M059J (cell line): Measurements from ENCODE around the gene CTBP1. TPM values are rescaled to one million over a fixed set of nuclear protein-coding genes. Genes with fewer than 3 reads are reported as not detected.
"Not testable (repeated sequence)": the region's sequence is repeated elsewhere in the genome, so short reads cannot be mapped to it uniquely, and the experiment has no call there.

Experiments
- DNase-seq: peaks from one replicate; pipeline ENCODE4 v3.0.0-alpha.2; 2012; ENCODE audit warnings: low read depth
- total RNA-seq: library from RNA; depleted of rRNA; stranded (reverse); fragments of >200 nt; shearing (Covaris generic); gene quantifications from 2 replicates; pipeline ENCODE4 v1.2.3, GENCODE V29; 2014

Gene CTBP1
- total RNA-seq, 1 experiment from 2014 or later, result 166 TPM

DNA sequence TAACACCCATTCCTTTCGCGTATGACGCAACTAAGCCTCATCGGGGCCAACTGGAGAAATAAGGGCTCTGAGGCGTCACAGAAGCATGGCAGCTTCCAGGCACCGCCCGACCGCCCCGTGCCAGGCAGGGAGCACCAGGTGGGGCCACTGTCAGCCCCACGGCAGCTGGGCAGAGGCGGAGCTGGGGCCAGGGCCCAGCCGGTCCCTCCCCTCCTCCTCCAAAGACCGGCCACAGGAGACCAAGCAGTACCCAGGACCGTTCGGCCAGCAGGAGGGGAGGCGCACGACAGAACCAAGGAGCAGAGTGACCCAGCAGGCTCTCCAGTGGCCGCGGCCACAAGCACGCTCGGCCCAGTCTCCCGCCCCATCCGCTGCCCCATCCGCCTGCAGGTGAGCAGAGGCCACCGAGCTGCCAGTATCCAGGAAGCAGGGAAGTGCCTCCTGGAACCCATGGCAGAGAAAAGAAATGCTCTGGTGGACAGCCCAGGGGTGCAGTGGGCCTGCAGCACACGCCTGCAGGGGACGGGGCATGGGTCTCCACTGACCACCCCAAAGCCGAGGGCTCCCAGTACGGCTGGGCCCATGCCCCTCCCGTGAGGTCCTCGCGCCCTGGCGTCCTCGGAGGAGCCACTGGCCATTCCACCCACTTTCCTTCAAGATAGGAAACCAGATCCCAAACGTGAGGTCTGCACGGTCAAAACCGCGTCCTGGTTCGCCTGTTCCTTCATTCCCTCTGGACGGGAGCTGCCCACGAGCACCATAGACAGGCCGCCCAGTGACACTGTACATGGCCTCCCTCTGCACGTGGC is 9.6 kb downstream of the CTBP1 start:
- no peak for DNase-seq

DNA sequence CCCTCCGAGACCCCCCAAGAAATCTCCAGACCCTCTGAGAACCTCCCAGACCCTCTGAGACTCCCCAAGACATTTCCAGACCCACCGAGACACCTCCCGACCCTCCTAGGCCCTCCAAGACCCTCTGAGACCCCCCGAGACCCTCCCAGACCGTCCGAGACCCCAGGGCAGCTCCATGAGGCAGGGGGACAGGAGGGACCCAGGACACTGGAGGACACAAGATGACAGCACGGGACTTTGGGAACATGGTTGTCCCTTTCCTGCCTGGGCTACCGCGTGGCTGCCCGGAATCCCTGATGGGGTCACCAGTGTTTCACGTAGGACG is 10.3 kb downstream of the CTBP1 start:
- no peak for DNase-seq

GRCh38 chr4:1237981-1238675 is 10.8 kb downstream of the CTBP1 start:
- DNase-seq, result no peak

- DNase-seq, result not testable (repeated sequence)
Measured at GRCh38 chr4:1237261-1237660, 11.7 kb downstream of the CTBP1 start.

DNA sequence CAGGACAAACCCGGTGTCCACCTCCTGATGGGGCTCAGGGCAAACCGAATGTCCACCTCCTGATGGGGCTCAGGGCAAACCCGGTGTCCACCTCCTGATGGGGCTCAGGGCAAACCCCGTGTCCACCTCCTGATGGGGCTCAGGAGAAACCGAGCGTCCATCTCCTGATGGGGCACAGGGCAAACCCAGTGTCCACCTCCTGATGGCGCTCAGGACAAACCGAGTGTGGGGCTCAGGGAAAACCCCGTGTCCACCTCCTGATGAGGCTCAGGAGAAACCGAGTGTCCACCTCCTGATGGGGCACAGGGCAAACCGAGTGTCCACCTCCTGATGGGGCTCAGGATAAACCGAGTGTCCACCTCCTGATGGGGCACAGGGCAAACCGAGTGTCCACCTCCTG is 12.1 kb downstream of the CTBP1 start:
- not testable (repeated sequence) for DNase-seq

- DNase-seq, result no peak
Measured at GRCh38 chr4:1236103-1236641, 12.8 kb downstream of the CTBP1 start.

- no peak for DNase-seq
Measured at GRCh38 chr4:1235381-1236102, 13.4 kb downstream of the CTBP1 start.

GRCh38 chr4:1234811-1235292 is 14.1 kb downstream of the CTBP1 start:
- DNase-seq, result no peak

DNA sequence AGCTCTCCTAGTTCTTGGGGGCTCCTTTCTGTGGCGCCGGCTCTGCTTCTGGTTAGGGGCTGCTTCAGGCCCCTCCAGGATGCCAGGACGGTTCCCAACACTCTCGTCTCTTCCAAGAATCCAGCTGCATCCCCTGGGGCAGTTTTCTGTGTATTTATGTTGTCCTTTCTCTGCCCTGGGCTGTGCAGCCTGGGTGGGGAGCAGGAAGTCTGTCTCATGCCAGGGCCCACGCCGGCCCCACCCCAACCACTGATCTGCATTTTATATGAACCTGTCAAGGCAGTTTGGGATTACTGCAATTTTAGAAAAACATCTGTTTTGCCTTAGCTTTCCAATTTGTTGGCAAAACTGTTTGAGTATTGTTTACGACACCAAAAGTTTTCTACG is 14.6 kb downstream of the CTBP1 start:
- DNase-seq, result no peak

DNA sequence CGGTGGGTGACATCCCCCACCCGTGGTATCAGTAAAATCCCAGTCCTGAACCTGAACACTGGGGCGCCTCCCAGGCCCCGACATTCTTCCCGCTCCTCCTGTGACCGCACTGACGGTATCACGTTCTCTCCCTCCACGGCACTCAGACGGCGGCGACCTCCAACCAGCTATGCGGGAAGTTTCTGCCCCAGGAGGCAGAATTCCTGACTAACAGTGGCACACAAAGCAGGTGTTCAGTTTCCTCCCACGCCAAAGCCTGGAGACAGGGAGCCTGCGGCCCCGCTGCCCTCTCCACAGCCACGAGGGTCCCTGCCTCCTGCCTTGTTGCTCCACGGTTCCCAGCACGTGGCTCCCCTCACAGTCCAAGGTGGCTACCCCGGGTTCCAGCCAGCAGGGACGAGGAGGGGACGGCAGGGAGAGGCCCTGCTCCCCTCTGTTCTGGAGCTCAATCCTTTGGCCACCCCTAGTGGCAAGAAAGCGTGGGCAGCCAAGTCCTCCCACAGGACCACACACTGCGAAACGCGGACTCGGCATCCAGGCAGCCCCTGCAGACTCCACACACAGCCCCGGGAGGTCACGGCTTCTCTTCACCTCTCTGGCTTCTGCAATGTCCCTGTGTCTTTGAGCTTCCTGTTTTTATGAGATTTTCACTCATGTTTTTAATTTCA is 15.2 kb downstream of the CTBP1 start:
- DNase-seq, result no peak

GRCh38 chr4:1232661-1233621 is 16.0 kb downstream of the CTBP1 start:
- DNase-seq, result peak; percentile 20

DNA sequence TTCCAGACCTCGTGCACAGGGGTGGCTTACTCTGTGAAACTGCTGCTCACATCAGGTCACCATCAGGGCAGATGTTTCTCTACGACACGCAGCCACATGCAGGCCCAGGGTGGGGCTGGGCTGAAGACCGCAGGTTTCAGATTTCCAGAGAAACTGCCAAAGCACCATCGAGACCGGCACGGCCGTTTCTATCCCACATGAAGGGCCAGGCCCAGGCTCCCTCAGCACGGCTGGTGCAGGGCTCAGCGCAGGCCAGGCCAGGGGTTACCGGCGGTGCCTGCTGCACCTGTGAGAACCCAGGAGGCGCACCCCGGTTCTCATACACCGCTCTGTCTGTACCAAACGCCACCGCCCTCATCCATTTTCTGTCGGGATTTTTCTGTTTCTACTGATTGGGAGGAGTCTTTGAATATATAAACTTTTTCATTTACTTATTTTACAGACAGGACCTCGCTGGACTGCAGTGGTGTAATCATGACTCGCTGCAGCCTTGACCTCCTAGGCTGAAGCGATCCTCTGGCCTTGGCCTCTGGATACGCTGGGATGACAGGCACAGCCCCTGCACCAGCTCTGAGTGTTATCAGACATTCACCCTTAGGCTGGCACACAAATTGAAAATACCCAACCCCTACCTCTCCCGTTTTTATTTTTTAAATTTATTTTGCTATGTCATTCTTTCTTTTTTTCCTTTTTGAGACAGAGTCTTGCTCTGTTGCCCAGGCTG is 17.1 kb downstream of the CTBP1 start:
- no peak for DNase-seq

GRCh38 chr4:1230971-1231636 is 17.8 kb downstream of the CTBP1 start:
- DNase-seq, result no peak

- DNase-seq, result no peak
Measured at GRCh38 chr4:1230316-1230715, 18.6 kb downstream of the CTBP1 start.

DNA sequence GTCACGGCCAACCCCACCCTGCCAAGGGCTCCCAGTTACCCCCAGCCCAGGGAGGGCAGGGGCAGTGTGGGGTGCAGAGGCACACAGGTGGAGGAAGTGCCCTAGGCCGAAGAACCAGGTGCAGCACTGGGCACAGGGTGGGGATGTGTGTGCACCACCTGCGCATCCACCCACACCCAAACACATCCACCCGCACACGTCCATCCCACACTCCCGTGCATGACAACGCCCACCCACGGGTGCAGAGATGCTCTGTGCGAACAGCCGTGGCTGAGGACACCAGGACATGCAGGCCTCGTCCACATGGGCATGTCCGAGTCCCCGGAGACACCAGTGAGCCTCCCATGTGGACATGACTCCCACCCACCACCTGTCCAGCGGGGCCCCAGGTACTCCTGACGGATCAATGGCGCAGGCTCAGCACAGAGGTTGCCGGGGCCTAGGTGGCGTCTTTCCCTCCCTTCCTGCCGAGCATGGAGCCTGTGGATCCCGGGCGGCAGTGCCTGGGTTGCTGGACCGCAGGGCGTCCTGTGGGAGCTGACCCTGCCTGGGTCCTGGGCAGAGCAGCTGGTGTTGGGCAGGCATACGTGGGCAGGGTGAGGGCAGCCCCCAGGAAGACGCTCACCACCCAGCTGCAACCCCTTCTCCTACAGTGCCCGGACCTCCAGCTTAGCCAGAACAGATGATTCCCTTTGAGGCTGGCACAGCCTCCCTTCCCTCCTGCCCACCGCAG is 19.6 kb downstream of the CTBP1 start:
- no peak for DNase-seq

DNA sequence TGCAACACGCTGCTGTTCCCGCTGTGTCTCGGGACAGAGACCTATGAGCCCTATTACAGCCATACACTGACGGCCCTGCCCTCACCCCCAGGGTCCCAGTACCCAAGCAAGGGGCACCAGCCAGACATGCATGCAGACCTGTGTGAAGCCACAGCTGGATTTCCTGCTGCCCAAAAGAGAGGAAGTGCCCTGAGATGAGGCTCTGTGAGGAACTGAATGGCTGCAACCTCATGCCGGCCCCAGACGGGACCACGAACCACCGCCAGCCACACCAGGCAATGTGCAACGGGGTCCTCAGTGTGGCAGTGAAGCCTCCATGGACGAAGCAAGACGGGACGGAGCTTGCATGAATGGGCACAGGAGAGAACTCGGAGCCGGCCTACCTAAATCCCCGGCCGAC is 21.1 kb downstream of the CTBP1 start:
- DNase-seq, result no peak

DNA sequence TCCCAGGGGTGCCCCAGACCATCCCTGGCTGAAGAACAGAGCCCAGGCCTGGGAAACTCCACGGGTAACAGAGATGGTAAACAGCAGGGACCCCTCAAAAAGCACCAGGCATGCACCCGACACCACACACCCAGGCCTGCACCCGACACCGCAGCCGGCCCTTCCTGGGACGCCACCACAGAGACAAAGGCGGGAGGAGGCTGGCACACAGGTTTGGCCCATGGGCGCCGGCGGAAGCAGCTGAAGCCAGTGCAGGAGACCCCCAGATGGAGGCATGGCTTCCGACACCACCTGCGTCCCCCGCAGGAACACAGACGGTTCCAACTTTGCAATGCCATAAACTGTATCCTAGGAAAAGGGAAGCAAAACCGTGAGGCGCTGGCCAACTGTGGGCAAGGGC is 22.3 kb downstream of the CTBP1 start:
- no peak for DNase-seq

GRCh38 chr4:1226144-1226481 is 22.8 kb downstream of the CTBP1 start:
- no peak for DNase-seq
